ENCODE data around the gene SPOP.
A peak's percentile ranks its signal among the peaks of the same experiment; 100 is the strongest.

Gene SPOP

DNA sequence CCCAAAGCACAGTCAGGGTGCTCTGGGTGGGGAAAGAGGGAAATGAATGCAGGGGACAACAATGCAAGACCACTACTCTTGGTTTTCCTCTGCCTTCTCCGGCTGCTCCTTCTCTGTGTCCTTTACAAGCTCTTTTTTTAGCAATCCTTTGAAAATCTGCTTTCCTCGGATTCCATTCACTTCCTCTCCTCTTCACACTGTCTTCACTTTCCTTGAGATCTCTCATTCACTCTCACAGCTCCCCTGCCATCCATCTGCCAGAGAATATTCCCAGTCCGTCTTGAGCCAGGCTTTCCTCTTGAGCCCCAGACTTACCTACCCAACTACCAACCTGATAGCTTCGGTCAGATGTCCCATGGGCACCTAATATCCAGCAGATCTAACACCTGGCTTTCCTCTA, 11.0 kb upstream of the SPOP start:
- Histone ChIP-seq H3K79me2 (ENCODE audit: insufficient read depth, low read length) (no peaks in the 10 kb centered on the region), H3K9ac (ENCODE audit: low read length) (no peak overlapping the region), H3F3A (ENCODE audit: insufficient read depth) (0 out of 2 replicates have a peak, but pooled peaks cover 4% of the 10 kb centered on the region), H3K36me3 (ENCODE audit: low read length) (no peaks in the 10 kb centered on the region), H2AFZ (ENCODE audit: low read depth, low read length, severe bottlenecking) (no peak overlapping the region), H3K4me3 (ENCODE audit: insufficient read depth, low read length, poor library complexity, severe bottlenecking) (no peak overlapping the region), H3K27me3 (ENCODE audit: low read length) (no peaks in the 10 kb centered on the region), H3K4me2 (ENCODE audit: low read depth, low read length, poor library complexity, severe bottlenecking) (no peak overlapping the region), H3K27ac (ENCODE audit: low read depth, low read length) (no peak overlapping the region), H3K9me2 (replicated peaks; ENCODE audit: insufficient read depth, low read length) (no peaks in the 10 kb centered on the region), H3K9me3 (ENCODE audit: insufficient read depth, low read length) (no peaks in the 10 kb centered on the region), H4K20me1 (ENCODE audit: low read depth, low read length) (no peaks in the 10 kb centered on the region)
- TF ChIP-seq EZH2phosphoT487 (conservative IDR thresholded peaks at IDR 0.05; ENCODE audit: low read length), result no peak
- TF ChIP-seq, protein P1, sequence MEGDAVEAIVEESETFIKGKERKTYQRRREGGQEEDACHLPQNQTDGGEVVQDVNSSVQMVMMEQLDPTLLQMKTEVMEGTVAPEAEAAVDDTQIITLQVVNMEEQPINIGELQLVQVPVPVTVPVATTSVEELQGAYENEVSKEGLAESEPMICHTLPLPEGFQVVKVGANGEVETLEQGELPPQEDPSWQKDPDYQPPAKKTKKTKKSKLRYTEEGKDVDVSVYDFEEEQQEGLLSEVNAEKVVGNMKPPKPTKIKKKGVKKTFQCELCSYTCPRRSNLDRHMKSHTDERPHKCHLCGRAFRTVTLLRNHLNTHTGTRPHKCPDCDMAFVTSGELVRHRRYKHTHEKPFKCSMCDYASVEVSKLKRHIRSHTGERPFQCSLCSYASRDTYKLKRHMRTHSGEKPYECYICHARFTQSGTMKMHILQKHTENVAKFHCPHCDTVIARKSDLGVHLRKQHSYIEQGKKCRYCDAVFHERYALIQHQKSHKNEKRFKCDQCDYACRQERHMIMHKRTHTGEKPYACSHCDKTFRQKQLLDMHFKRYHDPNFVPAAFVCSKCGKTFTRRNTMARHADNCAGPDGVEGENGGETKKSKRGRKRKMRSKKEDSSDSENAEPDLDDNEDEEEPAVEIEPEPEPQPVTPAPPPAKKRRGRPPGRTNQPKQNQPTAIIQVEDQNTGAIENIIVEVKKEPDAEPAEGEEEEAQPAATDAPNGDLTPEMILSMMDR (IDR thresholded peaks at IDR 0.05; ENCODE audit: insufficient read depth, low read length, poor library complexity, severe bottlenecking), result no peak

DNA sequence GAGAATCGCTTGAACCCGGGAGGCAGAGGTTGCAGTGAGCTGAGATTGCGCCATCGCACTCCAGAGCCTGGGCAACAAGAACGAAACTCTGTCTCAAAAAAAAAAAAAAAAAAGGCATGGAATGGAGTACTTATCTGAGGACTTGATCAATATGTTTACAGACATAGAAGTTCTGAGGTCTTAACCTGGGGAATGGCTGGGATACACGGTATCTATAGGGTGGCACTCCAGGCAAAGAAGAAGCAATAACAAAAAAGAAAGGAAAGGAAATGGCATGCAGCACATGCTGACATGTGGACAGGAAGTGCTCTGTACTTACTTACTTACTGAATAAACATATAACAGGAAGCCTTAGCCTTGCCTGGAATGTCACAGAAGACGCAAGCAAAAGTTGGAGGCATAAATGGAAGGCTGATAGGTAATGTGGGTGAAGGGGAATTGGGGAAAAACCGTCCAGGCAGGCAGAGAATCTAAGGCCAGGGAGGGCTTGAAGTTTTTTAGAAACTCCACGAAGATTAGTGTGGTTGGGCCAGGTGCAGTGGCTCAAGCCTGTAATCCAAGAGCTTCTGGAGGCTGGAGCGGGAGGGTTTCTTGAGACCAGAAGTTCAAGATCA, 10.1 kb upstream of the SPOP start:
- Histone ChIP-seq H3K27me3 (ENCODE audit: low read length) (no peaks in the 10 kb centered on the region), H4K20me1 (ENCODE audit: low read depth, low read length) (no peaks in the 10 kb centered on the region), H3K79me2 (ENCODE audit: insufficient read depth, low read length) (no peaks in the 10 kb centered on the region), H2AFZ (ENCODE audit: low read depth, low read length, severe bottlenecking) (peak overlapping the region; percentile 10), H3K27ac (ENCODE audit: low read depth, low read length) (no peak overlapping the region), H3K9me2 (replicated peaks; ENCODE audit: insufficient read depth, low read length) (no peaks in the 10 kb centered on the region), H3K4me3 (ENCODE audit: insufficient read depth, low read length, poor library complexity, severe bottlenecking) (no peak overlapping the region), H3K9ac (ENCODE audit: low read length) (no peak overlapping the region), H3K9me3 (ENCODE audit: insufficient read depth, low read length) (no peaks in the 10 kb centered on the region), H3K36me3 (ENCODE audit: low read length) (no peaks in the 10 kb centered on the region), H3F3A (ENCODE audit: insufficient read depth) (0 out of 2 replicates have a peak, but pooled peaks cover 4% of the 10 kb centered on the region), H3K4me2 (ENCODE audit: low read depth, low read length, poor library complexity, severe bottlenecking) (no peak overlapping the region)
- TF ChIP-seq, protein P1 (IDR thresholded peaks at IDR 0.05; ENCODE audit: insufficient read depth, low read length, poor library complexity, severe bottlenecking), result no peak
- TF ChIP-seq EZH2phosphoT487 (conservative IDR thresholded peaks at IDR 0.05; ENCODE audit: low read length), result no peak

DNA sequence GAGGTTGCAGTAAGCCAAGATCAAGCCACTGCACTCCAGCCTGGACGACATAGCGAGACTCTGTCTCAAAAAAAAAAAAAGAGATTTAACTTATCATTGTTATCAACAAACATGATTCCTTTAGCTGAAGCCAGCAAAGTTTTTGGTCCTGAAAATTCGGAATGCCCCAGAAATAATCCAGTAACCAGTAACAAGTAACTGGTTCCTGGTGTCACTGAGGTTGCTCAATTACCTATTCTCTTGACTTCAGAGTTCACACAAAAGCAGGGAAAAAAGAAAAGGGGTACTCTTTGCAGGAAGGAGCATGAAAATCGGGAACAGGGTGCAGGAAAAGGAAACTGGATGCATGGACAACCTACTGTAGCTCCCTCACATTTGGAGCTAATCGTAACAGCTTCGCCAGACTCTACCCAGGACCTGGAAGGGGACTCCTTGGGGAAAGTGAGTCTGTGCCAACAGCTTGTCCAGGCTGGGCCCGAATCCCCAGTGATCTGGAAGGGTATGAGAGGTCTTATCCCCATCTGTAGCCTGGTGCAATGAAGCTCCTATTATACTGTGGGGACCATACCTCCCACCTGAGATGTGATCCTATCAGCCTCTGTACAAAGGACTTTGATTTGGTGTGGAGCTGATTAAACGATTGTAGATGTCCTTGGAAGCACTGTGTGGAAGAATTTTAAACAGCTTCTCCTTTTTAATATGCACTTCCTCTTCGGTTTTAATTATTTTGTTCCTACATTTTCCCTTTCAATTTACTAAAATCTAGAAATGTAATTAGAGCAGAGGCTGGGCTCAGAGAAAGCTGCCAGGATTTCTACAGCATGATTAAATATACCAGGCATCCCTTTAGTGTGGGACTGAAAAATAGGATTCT, 3.4 kb upstream of the SPOP start:
- Histone ChIP-seq H3K27me3 (ENCODE audit: low read length) (no peaks in the 10 kb centered on the region), H3F3A (ENCODE audit: insufficient read depth) (peaks cover 12% of the 10 kb centered on the region), H4K20me1 (ENCODE audit: low read depth, low read length) (no peaks in the 10 kb centered on the region), H3K9me3 (ENCODE audit: insufficient read depth, low read length) (no peaks in the 10 kb centered on the region; the same call in 1 of the 2 replicates), H3K4me2 (ENCODE audit: low read depth, low read length, poor library complexity, severe bottlenecking) (no peak overlapping the region), H3K79me2 (ENCODE audit: insufficient read depth, low read length) (peaks cover 9% of the 10 kb centered on the region), H3K27ac (ENCODE audit: low read depth, low read length) (no peak overlapping the region), H3K4me3 (ENCODE audit: insufficient read depth, low read length, poor library complexity, severe bottlenecking) (no peak overlapping the region), H3K9ac (ENCODE audit: low read length) (no peak overlapping the region), H3K36me3 (ENCODE audit: low read length) (no peaks in the 10 kb centered on the region), H3K9me2 (replicated peaks; ENCODE audit: insufficient read depth, low read length) (no peaks in the 10 kb centered on the region), H2AFZ (ENCODE audit: low read depth, low read length, severe bottlenecking) (no peak overlapping the region)
- TF ChIP-seq EZH2phosphoT487 (conservative IDR thresholded peaks at IDR 0.05; ENCODE audit: low read length), result no peak
- TF ChIP-seq, protein P1 (IDR thresholded peaks at IDR 0.05; ENCODE audit: insufficient read depth, low read length, poor library complexity, severe bottlenecking), result no peak

All from SU-DHL-6 (cell line).